OCI-LY7 (cell line): ENCODE results near the gene KCTD13. TPM values are rescaled to one million over a fixed set of nuclear protein-coding genes. Genes with fewer than 3 reads are reported as not detected.

Source experiments
- Bru-seq: library from RNA; stranded (reverse); fragments of 400-500 nt; gene quantifications from one replicate; lab custom pipeline; 2021; lab: Mats Ljungman, UMichigan
- BruChase-seq, 2 experiments: library from RNA; stranded (reverse); fragments of 400-500 nt; gene quantifications; one replicate each; lab custom pipeline; 2021; lab: Mats Ljungman, UMichigan
- BruUV-seq: library from RNA; stranded (reverse); fragments of 400-500 nt; replicated peaks from 2 replicates; lab custom pipeline; 2021; lab: Mats Ljungman, UMichigan
- CTCF ChIA-PET: fragments of 300-600 bp; sonication (Branson Sonifier 250); formaldehyde crosslinking; loops from one replicate; lab custom pipeline; 2022; ENCODE audit warnings: antibody characterized with exemption; ENCODE audit not compliant: unreplicated experiment; lab: Charles Lee
- POLR2A ChIA-PET: fragments of 300-600 bp; sonication (Branson Sonifier 250); formaldehyde crosslinking; loops from one replicate; lab custom pipeline; 2022; ENCODE audit warnings: antibody characterized with exemption; lab: Charles Lee
- DNase-seq: peaks from one replicate; pipeline ENCODE4 v3.0.0-alpha.2; 2015; ENCODE audit warnings: low spot score
- H2AFZ ChIP-seq: fragments of 200-600 bp; sonication (generic), shearing (Covaris generic); 2 replicates; pipeline ENCODE4 v1.6.1; 2014; ENCODE audit warnings: mild to moderate bottlenecking, antibody characterized with exemption, low read length, moderate library complexity
- H3K27ac ChIP-seq: fragments of 200-600 bp; sonication (generic); 2 replicates; pipeline ENCODE4 v1.5.1; 2014; ENCODE audit warnings: mixed run types, low read depth, mild to moderate bottlenecking, moderate library complexity, low read length, inconsistent platforms; ENCODE audit not compliant: poor library complexity, severe bottlenecking
- H3K36me3 ChIP-seq: fragments of 200-600 bp; sonication (generic); 2 replicates; pipeline ENCODE4 v1.6.1; 2014; ENCODE audit warnings: mild to moderate bottlenecking, antibody characterized with exemption, low read length, moderate library complexity, mixed read lengths; ENCODE audit not compliant: insufficient read depth
- H3K4me1 ChIP-seq: fragments of 200-600 bp; sonication (generic); 2 replicates; pipeline ENCODE4 v1.5.1; 2014; ENCODE audit warnings: mild to moderate bottlenecking, low read length; ENCODE audit not compliant: insufficient read depth, poor library complexity, severe bottlenecking
- H3K4me2 ChIP-seq: fragments of 200-600 bp; sonication (generic); 2 replicates; pipeline ENCODE4 v1.6.1; 2014; ENCODE audit warnings: mild to moderate bottlenecking, low read length
- H3K4me3 ChIP-seq: fragments of 200-600 bp; sonication (generic); 2 replicates; pipeline ENCODE4 v1.5.1; 2014; ENCODE audit warnings: mild to moderate bottlenecking, low read depth, low read length; ENCODE audit not compliant: poor library complexity, severe bottlenecking
- H3K79me2 ChIP-seq: fragments of 200-600 bp; sonication (generic); 2 replicates; pipeline ENCODE4 v1.6.1; 2016; ENCODE audit warnings: low read depth, mild to moderate bottlenecking, low read length, moderate library complexity, mixed read lengths; ENCODE audit not compliant: insufficient read depth
- H3K9me2 ChIP-seq: fragments of 200-600 bp; sonication (generic); 2 replicates; pipeline ENCODE4 v1.6.1; 2016; ENCODE audit warnings: mild to moderate bottlenecking, low read length, mixed read lengths; ENCODE audit not compliant: insufficient read depth
- H3K9me3 ChIP-seq: fragments of 200-600 bp; sonication (generic); 2 replicates; pipeline ENCODE4 v1.6.1; 2014; ENCODE audit warnings: mild to moderate bottlenecking, mixed run types, low read length, mixed read lengths
- H4K20me1 ChIP-seq: fragments of 200-600 bp; sonication (generic); 2 replicates; pipeline ENCODE4 v1.6.1; 2014; ENCODE audit warnings: mild to moderate bottlenecking, antibody characterized with exemption, low read length, moderate library complexity, mixed read lengths; ENCODE audit not compliant: insufficient read depth
- CTCF ChIP-seq: fragments of 200-600 bp; sonication (generic); conservative IDR thresholded peaks from 2 replicates; pipeline ENCODE4 v1.5.1; 2014; ENCODE audit warnings: mild to moderate bottlenecking, antibody characterized with exemption, low read length, moderate library complexity, mixed read lengths
- EZH2phosphoT487 ChIP-seq: fragments of 200-600 bp; sonication (generic); IDR thresholded peaks from 2 replicates; pipeline ENCODE4 v1.6.1; 2018; ENCODE audit warnings: low read depth, borderline replicate concordance, mild to moderate bottlenecking, mixed run types, antibody characterized with exemption, low read length, moderate library complexity, mixed read lengths
- intact Hi-C: fragments of 100-400 bp; cut with micrococcal nuclease; formaldehyde crosslinking; loops from one replicate; pipeline ENCODE4 v1.10.0; 2022; ENCODE audit not compliant: unreplicated experiment
- long read RNA-seq: library from polyadenylated mRNA; stranded (forward); transcript quantifications from one replicate; pipeline ENCODE4 v2.0.0, GENCODE V29; 2022
- total RNA-seq, 2 experiments: library from RNA; depleted of rRNA in 1 of 2; stranded (reverse); fragments of >200 nt in 1 of 2; shearing (Covaris generic) in 1 of 2; gene quantifications; 2 replicates each; pipeline ENCODE4 v1.2.3, GENCODE V29; 2014 to 2022

Gene KCTD13
- total RNA-seq (2014; rRNA removed; shearing (Covaris generic)) (14.4 and 15.9 TPM in 2 replicates), total RNA-seq (2022) (48.0 and 49.5 TPM in 2 replicates), Bru-seq, nascent RNA (percentile 75 among the genes with signal in this experiment), BruChase-seq, experiment 1, labeled RNA remaining after a 6-hour chase (percentile 88 among the genes with signal in this experiment), BruChase-seq, experiment 2, labeled RNA remaining after a 2-hour chase (percentile 89 among the genes with signal in this experiment)
- long read RNA-seq, full-length matches to known transcripts: 30 of 57 reads
- long read RNA-seq, partial matches to known transcripts: 6 of 57 reads
- long read RNA-seq, other reads (novel, unspliced or antisense): 21 of 57 reads

GRCh38 chr16:29925781-29926710 lies at the start of gene KCTD13:
Gene KCTD13 (minus strand): TSS chr16:29926226. CDS start chr16:29926033, 193 bp downstream.
- Histone ChIP-seq H2AFZ (peak within 1 kb of the TSS; percentile 59; the same call in 1 of the 2 replicates), H4K20me1 (peaks cover 6% of the 10 kb centered on the region; the same call in 1 of the 2 replicates), H3K4me2 (peak within 1 kb of the TSS; percentile 96), H3K79me2 (peaks cover 15% of the 10 kb centered on the region; the same call in 1 of the 2 replicates), H3K9me3 (no peaks in the 10 kb centered on the region), H3K36me3 (peaks cover 16% of the 10 kb centered on the region; the same call in 1 of the 2 replicates), H3K9me2 (no peaks in the 10 kb centered on the region), H3K4me1 (peaks cover 25% of the 10 kb centered on the region), H3K4me3 (peak within 1 kb of the TSS; percentile 91), H3K27ac (peak within 1 kb of the TSS; percentile 32)
- ChIA-PET CTCF (interaction anchor here (0.7 kb wide), 1 partner anchor 197 kb away, joined by 7 read pairs; the partner anchor contains the start of gene MAPK3), POLR2A (interaction anchor here (0.6 to 2.8 kb wide), 16 partner anchors 9 to 247 kb away, joined by 3 to 17 read pairs (median 4); partner anchors contain the start of genes HIRIP3, QPRT, TAOK2 and TMEM219)
- intact Hi-C loops: loop anchor here (1.0 to 2.0 kb wide), 3 partner anchors 29 to 71 kb away; partner anchors contain the start of genes INO80E and TAOK2
- no TSS peak for BruUV-seq
- peak; percentile 87 for DNase-seq
- TF ChIP-seq CTCF (no peak), EZH2phosphoT487 (no peak)

- peak overlapping the region; percentile 6 for H3K27ac ChIP-seq
- no peak for DNase-seq
- TF ChIP-seq EZH2phosphoT487 (no peak), CTCF (no peak)
- 0 out of 2 replicates have a peak, but pooled peaks cover 12% of the 10 kb centered on the region for H4K20me1 ChIP-seq
- H3K4me3 ChIP-seq: peak overlapping the region; percentile 99
- H3K36me3 ChIP-seq: peaks cover 48% of the 10 kb centered on the region
- no peak overlapping the region for H2AFZ ChIP-seq
- H3K79me2 ChIP-seq: peaks cover 34% of the 10 kb centered on the region
- no peaks in the 10 kb centered on the region for H3K9me2 ChIP-seq
- H3K4me2 ChIP-seq: peak overlapping the region; percentile 100
- BruUV-seq: no TSS peak
- H3K9me3 ChIP-seq: no peaks in the 10 kb centered on the region
- intact Hi-C loops: no loop called here
- H3K4me1 ChIP-seq: peaks cover 34% of the 10 kb centered on the region
- ChIA-PET POLR2A (interaction anchor here (0.5 to 2.1 kb wide), 6 partner anchors 11 to 242 kb away, joined by 3 to 7 read pairs (median 4); partner anchors contain the start of genes HIRIP3, KCTD13 and TMEM219), CTCF (interaction anchor here (0.6 kb wide), 1 partner anchor 231 kb away, joined by 3 read pairs; no protein-coding TSS in a partner anchor)
Measured at GRCh38 chr16:29975134-29975538, 49.1 kb upstream of the KCTD13 start.
